Cardiac ventricle fibroblast (primary cell): Measurements from ENCODE around the gene RPS3. TPM values are rescaled to one million over a fixed set of nuclear protein-coding genes. Genes with fewer than 3 reads are reported as not detected.

ENCODE experiments used
- total RNA-seq: library from RNA; depleted of rRNA; stranded (reverse); fragments of >200 nt; gene quantifications from 2 replicates; pipeline ENCODE4 v1.2.3, GENCODE V29; 2015

The RPS3 gene
- total RNA-seq = 1,960 and 2,816 TPM in 2 replicates

DNA sequence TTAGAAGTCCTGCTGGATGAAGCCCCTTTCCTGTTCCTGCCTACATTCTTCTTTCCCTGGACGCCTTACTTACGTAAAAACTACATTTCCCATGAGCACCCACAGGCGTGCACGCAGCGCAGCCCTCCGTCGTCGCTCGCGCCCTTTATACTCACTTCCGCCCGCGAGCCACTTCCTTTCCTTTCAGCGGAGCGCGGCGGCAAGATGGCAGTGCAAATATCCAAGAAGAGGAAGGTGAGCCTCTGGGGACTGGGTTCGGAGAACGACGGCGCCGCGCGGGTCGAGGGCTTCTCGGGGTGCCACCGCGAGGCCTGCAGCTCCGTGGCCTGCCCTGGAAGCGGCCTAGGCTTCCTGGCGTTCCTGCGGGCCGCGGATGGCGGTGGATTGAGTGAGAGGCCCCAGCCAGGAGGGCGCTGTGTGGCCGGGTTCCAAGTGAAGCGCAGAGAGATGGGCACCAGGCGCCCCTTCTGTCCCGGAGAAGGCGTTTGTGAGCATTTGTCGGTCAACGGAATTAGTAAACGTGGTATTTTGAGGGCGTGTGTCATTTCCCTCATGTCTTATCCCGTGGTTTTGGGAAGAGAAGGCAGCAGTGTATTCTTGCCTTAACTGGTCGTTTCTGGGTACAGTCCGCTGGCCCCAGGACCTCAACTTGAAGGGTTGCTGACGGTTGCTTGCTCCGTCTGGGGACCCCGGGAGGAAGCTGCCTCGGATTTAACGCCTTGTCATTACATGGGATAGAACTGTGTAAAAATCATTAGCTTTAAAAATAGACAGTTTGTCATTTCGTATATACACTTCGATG lies at the start of gene RPS3:
Gene RPS3, plus strand, starts transcription at position 175 of the 802 bp plus-strand sequence. Its CDS starts 30 bp downstream, at position 205.

GRCh38 chr11:75351541-75351790 lies 47.9 kb upstream of the RPS3 start, which contains the start of gene ARRB1:
Gene ARRB1 (minus strand): TSS chr11:75351661. CDS start chr11:75351607, 54 bp downstream.

GRCh38 chr11:75432911-75433321 lies 33.6 kb downstream of the RPS3 start, which contains the start of gene KLHL35:
Gene KLHL35 (minus strand): TSS chr11:75433203. CDS start chr11:75430629, 2,574 bp downstream.

Other genes starting within 250 kb of the RPS3 start
- gene SLCO2B1, start 248.4 kb upstream of the RPS3 start, total RNA-seq = 0.37 and 0.59 TPM in 2 replicates
- gene TPBGL, start 158.7 kb upstream of the RPS3 start, total RNA-seq = 1.2 and 1.8 TPM in 2 replicates
- 38.4 and 54.4 TPM in 2 replicates for gene ARRB1, start 47.9 kb upstream of the RPS3 start, total RNA-seq
- 4.5 and 8.3 TPM in 2 replicates for gene KLHL35, start 33.7 kb downstream of the RPS3 start, total RNA-seq
- 3.7 and 5.6 TPM in 2 replicates for gene GDPD5, start 126.4 kb downstream of the RPS3 start, total RNA-seq
- 2,010 and 2,056 TPM in 2 replicates for gene SERPINH1, start 162.7 kb downstream of the RPS3 start, total RNA-seq